Middle frontal gyrus (tissue), 1 donor: ENCODE data around the gene AGBL5.
A peak's percentile ranks its signal among the peaks of the same experiment; 100 is the strongest.

Source experiments
- DNase-seq: peaks from one replicate; pipeline ENCODE4 v3.0.0-alpha.2; 2015; ENCODE audit warnings: low spot score; ENCODE audit errors: extremely low spot score

AGBL5 gene

DNA sequence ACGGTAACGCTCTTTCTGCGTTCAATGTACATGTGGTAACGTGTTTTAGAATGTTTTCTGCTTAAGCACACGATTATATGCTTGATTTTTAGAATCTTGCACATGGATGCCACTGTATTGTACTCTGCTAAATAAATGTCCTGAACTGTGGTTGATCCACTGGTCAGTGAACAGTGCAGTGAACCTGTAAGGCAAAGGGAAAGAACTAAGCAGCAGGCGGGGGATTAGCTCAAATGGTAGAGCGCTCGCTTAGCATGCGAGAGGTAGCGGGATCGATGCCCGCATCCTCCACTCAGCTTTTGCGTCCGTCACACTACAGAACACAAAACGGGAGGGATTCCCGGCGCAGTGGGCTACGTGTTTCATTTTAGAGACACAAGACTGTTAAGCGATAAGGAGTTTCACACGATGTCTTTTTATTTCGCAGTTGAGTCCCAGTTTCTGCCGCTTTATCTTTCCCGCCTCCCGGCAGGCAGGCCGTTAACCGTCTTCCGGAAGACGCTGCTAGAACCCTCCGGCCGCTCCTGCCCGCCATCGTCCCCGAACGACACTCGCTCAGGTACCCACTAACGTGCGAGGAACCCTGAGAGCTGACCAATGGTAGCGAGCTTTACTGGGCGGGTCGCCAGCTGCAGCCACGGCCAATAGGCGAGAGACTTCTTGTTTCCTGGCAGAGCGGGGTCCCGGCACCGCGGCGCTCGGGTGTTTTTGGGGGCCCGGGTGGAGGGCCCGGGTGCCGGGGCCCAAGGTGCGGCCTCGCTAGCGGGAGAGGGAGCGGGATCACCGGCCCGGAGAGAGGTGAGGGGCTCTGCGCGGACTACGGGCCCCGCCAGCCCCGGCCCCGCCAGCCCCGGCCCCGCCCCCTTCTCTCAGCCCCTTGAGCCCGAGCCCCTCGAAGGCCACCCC is at the start of gene AGBL5:
AGBL5 (plus strand) TSS at position 673 of the 906 bp plus-strand sequence. CDS start 1,291 bp downstream, outside the sequence.
- peak; percentile 91 for DNase-seq

DNA sequence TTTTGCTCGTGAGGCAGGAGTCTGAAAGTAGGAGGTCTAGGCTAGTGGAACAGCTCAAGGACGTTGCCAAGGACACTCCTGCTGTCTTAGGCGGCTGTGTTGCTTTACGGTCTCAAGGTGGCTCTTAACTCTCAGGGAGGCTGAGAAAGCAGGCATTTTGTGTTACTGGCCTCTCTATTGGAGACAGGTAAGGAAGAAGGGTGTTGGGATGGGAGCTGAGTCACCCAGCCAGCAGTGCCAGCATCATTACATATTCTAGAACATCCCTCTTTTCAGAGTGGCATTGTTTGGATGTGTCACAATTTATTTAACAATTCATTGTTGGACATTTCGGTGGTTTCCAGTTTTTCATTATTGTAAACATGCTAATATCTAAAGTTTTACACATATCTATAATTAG is 49.5 kb upstream of the AGBL5 start:
- no peak for DNase-seq

DNA sequence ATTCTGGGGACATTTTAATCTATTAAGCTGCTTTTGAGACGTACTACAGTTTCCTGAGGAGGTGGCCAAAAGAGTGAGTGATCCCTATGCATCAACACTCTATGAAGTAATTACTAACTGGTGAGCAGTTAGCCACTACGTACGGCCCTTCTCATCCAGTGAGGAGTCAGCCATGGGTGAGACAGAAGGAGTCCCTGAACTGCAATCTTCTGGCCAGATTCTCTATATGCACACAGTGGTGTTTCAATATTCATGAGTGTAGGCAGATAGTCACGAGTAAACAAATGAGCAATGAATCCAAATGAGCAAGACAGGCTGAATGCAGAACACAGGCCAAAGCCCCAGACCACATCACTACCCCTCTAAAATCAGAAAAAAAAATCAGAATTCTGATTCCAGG is 48.5 kb upstream of the AGBL5 start:
- DNase-seq = no peak

DNA sequence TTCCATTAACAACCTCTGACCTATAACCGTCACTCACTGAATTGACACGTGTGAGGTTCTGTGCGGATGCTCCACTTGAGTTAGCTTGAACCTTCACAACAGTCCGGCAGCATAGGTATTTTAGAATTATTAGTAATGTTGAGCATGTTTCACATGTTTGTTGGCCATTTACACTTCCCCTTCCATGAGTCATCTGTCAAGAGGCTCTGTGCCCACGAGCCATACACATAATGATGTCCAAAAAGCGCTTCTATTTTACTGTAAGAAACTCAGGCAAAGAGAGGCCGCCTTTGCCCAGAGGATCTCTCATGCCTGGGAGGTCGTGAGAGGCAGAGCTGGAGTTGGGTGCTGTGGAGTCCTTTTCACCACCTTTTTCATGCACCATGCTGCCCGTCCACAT is 47.6 kb upstream of the AGBL5 start:
- DNase-seq = no peak

DNA sequence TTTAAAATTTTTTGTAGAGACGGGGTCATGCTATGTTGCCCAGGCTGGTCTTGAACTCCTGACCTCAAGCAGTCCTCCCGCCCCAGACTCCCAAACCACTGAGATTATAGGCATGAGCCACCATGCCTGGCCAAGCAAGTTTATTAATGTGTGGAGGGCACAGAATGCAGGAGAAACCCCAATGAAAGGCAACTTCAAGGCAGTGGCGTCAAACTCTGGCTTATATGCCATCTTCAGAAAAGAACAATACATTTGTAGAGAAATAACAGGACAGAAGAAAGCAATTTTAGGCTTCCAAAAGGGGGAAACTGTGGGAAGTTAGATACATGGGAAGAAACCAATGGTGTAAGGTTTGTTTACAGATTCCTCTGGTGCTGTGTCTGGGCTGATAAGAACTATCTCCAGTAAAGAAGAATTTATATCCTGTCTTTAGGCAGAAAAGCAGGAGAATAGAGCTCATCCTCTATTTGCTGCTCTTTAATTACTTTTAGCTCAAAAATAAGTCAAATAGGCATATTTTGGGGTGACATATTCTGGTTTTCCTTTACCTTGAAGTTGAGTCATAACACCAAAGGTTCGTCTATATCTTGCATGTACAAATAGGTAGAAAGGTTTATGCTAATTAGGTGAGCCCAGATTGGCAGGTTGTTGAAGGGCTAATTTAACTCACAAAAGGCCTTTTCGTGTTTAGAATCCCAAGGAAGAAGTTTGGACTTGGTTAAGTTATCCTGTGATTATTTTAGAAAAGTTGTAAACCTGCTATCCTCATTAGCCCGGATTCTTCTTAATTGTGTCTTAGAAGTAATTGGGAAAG is 44.7 kb upstream of the AGBL5 start:
- no peak for DNase-seq

DNA sequence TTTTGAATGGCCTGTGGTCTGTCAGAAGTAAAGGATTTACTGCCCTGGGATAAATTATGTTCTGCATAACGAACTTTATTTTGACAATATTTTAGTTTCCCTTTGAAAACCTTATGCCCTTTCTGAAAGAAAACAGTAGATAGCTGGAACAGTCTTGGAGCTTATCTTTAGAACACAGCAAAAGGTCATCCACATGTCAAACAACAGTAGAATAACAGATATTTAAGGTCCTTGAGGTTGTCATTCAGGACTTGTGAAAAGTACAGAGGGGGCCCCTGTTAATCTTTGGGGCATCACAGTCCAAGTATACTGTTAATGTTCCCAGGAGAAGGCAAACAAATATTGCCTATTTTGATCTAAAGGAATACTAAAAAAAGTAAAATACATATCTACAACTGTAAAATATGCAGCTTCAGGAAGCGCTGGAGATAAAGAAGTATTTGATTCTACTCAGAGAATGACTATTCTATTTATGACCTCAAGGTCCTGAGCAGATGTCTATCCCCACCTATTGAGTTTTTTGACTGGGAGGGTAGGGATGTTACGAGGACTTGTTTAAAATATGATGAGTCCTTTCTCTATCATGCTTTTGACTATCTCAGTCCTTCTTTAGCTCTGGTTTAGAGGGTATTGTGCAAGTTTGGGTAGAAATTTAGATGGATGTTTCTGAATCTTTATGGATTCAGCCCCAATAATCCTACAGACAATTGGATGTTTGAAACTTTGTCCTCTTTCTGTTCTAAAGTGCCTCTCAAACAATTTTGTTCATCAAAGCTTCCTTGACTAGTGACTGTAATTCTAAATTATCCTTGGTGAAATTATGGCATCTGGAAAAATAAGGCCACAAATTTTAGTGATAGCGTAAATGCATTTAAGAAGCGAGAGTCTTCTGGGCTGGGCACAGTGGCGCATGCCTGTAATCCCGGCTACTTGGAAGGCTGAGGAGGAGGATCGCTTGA is 43.8 kb upstream of the AGBL5 start:
- no peak for DNase-seq

DNA sequence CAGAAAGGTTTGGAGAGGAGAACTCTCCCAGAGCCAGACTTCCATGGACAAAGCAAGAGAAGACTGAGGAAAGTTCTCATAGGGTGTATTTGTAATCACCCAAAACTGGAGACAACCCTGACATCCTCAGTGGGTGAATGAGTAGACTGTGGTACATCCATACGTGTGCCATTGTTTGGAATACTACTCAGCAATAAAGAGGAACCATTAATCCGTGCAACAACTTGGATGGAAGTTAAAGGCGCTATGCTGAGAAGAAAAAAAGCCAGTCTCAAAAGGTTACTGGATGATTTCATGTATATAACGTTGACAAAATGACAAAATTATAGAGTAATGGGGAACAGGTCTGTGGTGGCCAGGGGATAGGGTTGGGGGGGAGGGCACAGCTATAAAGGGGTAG is 42.8 kb upstream of the AGBL5 start:
- no peak for DNase-seq

GRCh38 chr2:27009083-27009482 is 42.4 kb upstream of the AGBL5 start:
- DNase-seq = no peak

GRCh38 chr2:27009716-27010115 is 41.8 kb upstream of the AGBL5 start:
- DNase-seq = no peak

GRCh38 chr2:27010139-27010538 is 41.3 kb upstream of the AGBL5 start:
- DNase-seq = no peak

DNA sequence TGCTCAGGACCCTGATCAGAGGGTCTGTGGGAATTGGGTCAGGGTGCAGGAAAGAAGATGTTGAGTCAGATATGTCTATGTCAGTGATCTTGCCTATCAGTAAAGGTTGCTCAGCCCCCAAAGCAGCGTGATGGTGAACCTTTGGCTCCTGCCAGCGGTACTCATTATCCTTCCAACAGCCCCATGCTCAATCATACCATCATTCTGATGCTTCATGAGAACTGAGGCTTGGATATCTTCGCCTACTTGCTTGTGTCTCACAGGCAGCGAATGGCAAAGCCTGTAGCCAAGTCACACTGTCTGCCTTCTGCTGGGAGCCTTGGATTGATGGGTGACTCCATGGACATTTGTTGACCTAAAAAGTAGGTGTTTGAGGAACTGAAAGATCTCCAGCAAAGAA is 37.7 kb upstream of the AGBL5 start:
- no peak for DNase-seq

GRCh38 chr2:27014771-27015433 is 36.6 kb upstream of the AGBL5 start:
- no peak for DNase-seq

GRCh38 chr2:27016801-27017325 is 34.6 kb upstream of the AGBL5 start:
- no peak for DNase-seq

DNA sequence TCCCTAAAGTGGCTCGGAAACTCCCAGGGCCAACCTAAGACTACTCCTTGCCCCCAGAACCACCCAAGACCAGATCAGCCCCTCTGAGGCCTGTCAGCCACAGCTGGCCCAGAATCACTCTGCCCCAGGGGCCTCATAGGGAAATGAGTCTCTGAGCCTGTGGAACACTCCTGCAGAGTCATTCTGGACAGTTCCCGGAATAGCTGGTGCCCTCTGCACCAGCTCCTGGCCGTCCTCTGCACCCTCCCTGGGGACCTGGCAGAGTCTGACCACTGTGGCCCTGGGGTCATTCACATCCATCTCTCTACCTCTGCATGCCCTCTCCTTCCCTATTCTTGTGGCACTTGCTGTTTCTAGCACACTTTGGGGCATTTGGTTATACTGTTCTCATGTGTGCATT is 33.3 kb upstream of the AGBL5 start:
- DNase-seq = no peak

GRCh38 chr2:27019459-27019858 is 32.0 kb upstream of the AGBL5 start:
- no peak for DNase-seq

DNA sequence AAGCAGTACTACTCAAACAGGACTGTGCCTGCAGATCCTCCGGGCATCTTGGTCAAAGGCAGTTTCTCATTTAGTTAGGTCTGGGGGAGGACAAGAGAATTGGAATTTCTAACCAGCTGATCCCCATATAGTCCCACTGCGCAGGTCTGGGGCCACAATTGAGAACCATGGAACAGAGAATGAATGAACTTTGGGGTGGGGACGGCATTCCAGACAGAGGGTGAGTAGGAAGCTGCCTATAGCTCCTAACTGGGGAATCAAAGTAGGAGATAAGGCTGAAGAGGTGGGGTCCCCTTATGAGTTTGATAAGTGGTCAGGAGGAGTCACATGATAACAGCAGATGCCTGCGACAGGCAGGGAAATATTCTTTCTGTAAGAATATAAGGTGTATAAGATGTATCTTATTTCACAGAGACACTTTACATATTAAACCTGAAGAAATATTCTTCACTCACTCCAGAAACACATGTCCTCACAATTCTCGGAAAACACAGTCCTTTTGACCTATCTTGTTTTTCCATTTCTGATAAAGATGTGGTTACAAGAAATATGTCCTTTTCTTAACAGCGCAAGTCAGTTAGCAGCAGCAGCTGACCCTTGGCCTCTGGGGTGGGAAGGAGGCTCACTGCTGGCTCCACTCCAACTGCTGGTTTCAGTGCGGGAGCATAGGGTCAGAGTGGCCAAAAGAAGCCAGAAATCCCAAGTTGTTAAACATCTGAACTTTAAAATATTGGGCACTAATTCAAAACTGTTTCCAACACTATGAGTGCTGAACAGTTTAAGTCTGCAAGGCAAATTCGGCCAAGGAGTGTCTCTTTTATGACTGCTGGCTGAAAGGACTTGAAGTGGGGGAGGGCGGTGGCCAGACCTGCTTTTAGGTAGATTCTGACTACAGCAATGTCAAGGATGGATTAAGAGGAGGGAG is 31.3 kb upstream of the AGBL5 start:
- DNase-seq = no peak

DNA sequence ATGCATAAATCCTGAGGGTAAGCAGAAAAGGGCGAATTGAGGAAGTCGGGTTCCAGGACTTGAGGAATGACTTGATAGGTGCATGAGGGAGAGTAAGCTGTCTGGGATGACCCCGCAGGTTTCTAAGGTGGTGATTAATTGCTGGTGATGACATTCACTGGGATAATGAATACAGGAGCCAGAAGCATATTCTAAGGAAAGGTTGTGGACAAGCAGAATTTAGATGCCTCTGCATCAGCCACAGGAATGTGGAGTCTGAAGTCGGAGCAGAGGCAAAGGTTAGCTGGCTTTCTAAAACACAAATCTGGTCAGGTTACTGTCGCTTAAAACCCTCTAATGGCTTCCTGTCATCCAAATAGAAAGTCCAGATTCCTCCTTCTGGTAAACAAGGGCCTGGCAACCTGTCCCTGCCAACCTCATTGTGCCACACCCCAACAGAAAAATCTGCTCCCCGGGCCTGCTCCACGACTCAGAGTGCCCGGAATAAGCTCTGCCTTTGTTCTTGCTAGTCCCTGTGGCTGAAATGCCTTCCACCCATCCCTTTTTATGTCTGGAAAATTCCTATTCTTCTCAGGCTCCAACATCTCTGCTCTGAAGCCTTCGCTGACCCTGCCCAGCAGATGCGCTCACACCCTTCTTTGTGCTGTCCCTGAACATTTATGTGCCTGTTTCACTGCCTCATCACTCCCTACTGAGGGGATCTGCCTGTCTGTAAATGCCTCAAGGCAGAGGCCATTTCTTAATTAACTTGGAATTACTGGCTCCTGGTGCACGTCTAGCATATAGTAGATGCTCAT is 30.0 kb upstream of the AGBL5 start:
- no peak for DNase-seq

DNA sequence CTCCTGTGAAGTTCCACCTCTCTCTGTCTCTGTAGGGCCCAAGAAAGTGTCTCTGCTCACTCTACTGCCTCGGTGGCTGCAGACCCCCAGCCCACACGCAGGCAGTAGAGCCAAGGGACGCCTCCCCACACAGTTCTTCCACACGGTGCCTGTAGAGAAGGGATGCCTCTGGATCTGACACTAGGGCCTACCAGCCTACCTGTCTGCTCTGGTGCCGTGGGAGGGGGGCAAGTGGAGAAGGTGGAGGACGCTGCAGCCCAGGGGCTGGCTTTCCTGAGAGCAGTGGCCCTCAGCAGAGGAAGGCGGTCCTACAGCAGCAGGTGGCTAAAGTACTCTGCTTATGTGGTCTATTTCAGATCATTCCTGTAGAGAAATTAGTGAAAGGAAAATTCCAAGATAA is 27.7 kb upstream of the AGBL5 start:
- DNase-seq = no peak

DNA sequence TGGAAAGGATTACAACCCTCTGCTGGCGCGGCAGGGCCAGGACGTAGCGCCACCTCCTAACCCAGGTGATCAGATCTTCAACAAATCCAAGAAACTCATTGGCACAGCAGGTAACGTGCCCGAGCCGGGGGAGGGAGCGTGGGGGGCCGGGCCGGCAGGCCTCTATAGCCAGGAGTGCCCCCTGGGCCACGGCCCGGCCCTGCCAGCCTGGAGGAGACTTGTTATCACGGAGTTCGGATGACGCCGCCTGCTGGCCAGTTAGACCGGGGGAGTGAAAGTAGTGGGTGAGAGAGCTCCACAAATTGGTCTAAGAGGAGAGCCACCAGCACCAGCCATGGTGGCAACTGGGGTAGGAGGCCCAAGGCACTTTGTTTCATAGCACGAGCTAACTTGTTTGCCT is 27.3 kb upstream of the AGBL5 start:
- no peak for DNase-seq
